Activated T-cell treated with anti-CD3 and anti-CD28 coated beads, Interleukin-2, amount 50 U/mL, for 48 hours (primary cell): ENCODE results near the gene GPC6.
"Not testable (repeated sequence)": the region's sequence is repeated elsewhere in the genome, so short reads cannot be mapped to it uniquely, and the experiment has no call there.

ENCODE experiments used
- DNase-seq, 2 experiments: peaks; one replicate each; pipeline ENCODE4 v3.0.0-alpha.2; 2020

The GPC6 gene

GRCh38 chr13:94280349-94280748, 1053.7 kb downstream of the GPC6 start:
- no peak for DNase-seq

GRCh38 chr13:94280845-94281244, 1054.2 kb downstream of the GPC6 start:
- DNase-seq, result no peak

GRCh38 chr13:94286581-94286980, 1060.0 kb downstream of the GPC6 start:
- no peak for DNase-seq

GRCh38 chr13:94291631-94292322, 1065.2 kb downstream of the GPC6 start:
- no peak for DNase-seq

GRCh38 chr13:94292323-94292640, 1065.7 kb downstream of the GPC6 start:
- DNase-seq, result no peak

- DNase-seq, result no peak
Measured at GRCh38 chr13:94296471-94296870, 1069.9 kb downstream of the GPC6 start.

GRCh38 chr13:94298346-94298745, 1071.7 kb downstream of the GPC6 start:
- no peak for DNase-seq

- no peak for DNase-seq
Measured at GRCh38 chr13:94300401-94300800, 1073.8 kb downstream of the GPC6 start.

GRCh38 chr13:94301487-94301886, 1074.9 kb downstream of the GPC6 start:
- DNase-seq, result no peak

- not testable (repeated sequence) for DNase-seq
Measured at GRCh38 chr13:94302847-94303565, 1076.4 kb downstream of the GPC6 start.

- no peak for DNase-seq
Measured at GRCh38 chr13:94303644-94304174, 1077.1 kb downstream of the GPC6 start.

GRCh38 chr13:94305033-94305432, 1078.4 kb downstream of the GPC6 start:
- no peak for DNase-seq

GRCh38 chr13:94305463-94305862, 1078.9 kb downstream of the GPC6 start:
- DNase-seq, result no peak

- no peak for DNase-seq
Measured at GRCh38 chr13:94305934-94306333, 1079.3 kb downstream of the GPC6 start.

- no peak for DNase-seq
Measured at GRCh38 chr13:94308832-94309231, 1082.2 kb downstream of the GPC6 start.

- no peak for DNase-seq
Measured at GRCh38 chr13:94309576-94309975, 1083.0 kb downstream of the GPC6 start.

GRCh38 chr13:94309997-94310855, 1083.6 kb downstream of the GPC6 start:
- no peak for DNase-seq

GRCh38 chr13:94311893-94312292, 1085.3 kb downstream of the GPC6 start:
- no peak for DNase-seq

GRCh38 chr13:94312511-94313216, 1086.1 kb downstream of the GPC6 start:
- no peak for DNase-seq

GRCh38 chr13:94313321-94313910, 1086.8 kb downstream of the GPC6 start:
- no peak for DNase-seq

GRCh38 chr13:94313926-94314325, 1087.3 kb downstream of the GPC6 start:
- no peak for DNase-seq

- no peak for DNase-seq
Measured at GRCh38 chr13:94315188-94315587, 1088.6 kb downstream of the GPC6 start.
